Measurements from ENCODE around the gene RBBP5. TPM values are rescaled to one million over a fixed set of nuclear protein-coding genes. Genes with fewer than 3 reads are reported as not detected.

The RBBP5 gene
- total RNA-seq, 1 donor from 2014 or later, result 16.6 TPM

GRCh38 chr1:205124726-205125125 is 2.9 kb upstream of the RBBP5 start:
- Histone ChIP-seq H3K27me3 (no peaks in the 10 kb centered on the region), H3K9me3 (no peaks in the 10 kb centered on the region), H3K4me3 (no peak overlapping the region), H3K36me3 (no peaks in the 10 kb centered on the region), H3K4me1 (peaks cover 21% of the 10 kb centered on the region), H3K27ac (no peak overlapping the region)
- intact Hi-C loops (cut with DNase I), result no loop called here
- ATAC-seq, result no peak
- no peak for TF ChIP-seq CTCF (IDR thresholded peaks at IDR 0.05)
- no peak for DNase-seq

GRCh38 chr1:205122489-205122882 is 708 bp upstream of the RBBP5 start:
- peak overlapping the region; percentile 94 for H3K27ac ChIP-seq
- H3K4me3 ChIP-seq, result peak overlapping the region; percentile 86
- intact Hi-C loops (cut with DNase I), result no loop called here
- H3K27me3 ChIP-seq, result no peaks in the 10 kb centered on the region
- H3K9me3 ChIP-seq, result no peaks in the 10 kb centered on the region
- peaks cover 25% of the 10 kb centered on the region for H3K4me1 ChIP-seq
- no peak for TF ChIP-seq CTCF (IDR thresholded peaks at IDR 0.05)
- peaks cover 11% of the 10 kb centered on the region for H3K36me3 ChIP-seq
- DNase-seq (no peak), ATAC-seq (no peak)

GRCh38 chr1:205118752-205119151 is 3.0 kb downstream of the RBBP5 start:
- Histone ChIP-seq H3K36me3 (peaks cover 30% of the 10 kb centered on the region), H3K4me1 (peaks cover 25% of the 10 kb centered on the region), H3K27me3 (no peaks in the 10 kb centered on the region), H3K4me3 (no peak overlapping the region), H3K9me3 (no peaks in the 10 kb centered on the region), H3K27ac (no peak overlapping the region)
- ATAC-seq (no peak), DNase-seq (no peak)
- no peak for TF ChIP-seq CTCF (IDR thresholded peaks at IDR 0.05)
- intact Hi-C loops (cut with DNase I), result no loop called here

GRCh38 chr1:205111354-205111753 is 10.4 kb downstream of the RBBP5 start:
- H3K27me3 ChIP-seq, result no peaks in the 10 kb centered on the region
- peaks cover 83% of the 10 kb centered on the region for H3K36me3 ChIP-seq
- H3K9me3 ChIP-seq, result no peaks in the 10 kb centered on the region
- H3K27ac ChIP-seq, result no peak overlapping the region
- intact Hi-C loops (cut with DNase I), result no loop called here
- H3K4me1 ChIP-seq, result no peaks in the 10 kb centered on the region
- TF ChIP-seq CTCF (IDR thresholded peaks at IDR 0.05), result no peak
- no peak for ATAC-seq
- H3K4me3 ChIP-seq, result no peak overlapping the region
- no peak for DNase-seq

- H3K4me1 ChIP-seq, result no peaks in the 10 kb centered on the region
- no peak for ATAC-seq
- H3K27ac ChIP-seq, result no peak overlapping the region
- no peaks in the 10 kb centered on the region for H3K27me3 ChIP-seq
- H3K36me3 ChIP-seq, result peaks cover 92% of the 10 kb centered on the region
- no peaks in the 10 kb centered on the region for H3K9me3 ChIP-seq
- intact Hi-C loops (cut with DNase I), result no loop called here
- TF ChIP-seq CTCF (IDR thresholded peaks at IDR 0.05), result no peak
- H3K4me3 ChIP-seq, result no peak overlapping the region
- DNase-seq, result no peak
Measured at GRCh38 chr1:205109711-205110110, 12.1 kb downstream of the RBBP5 start.

- peaks cover 92% of the 10 kb centered on the region for H3K36me3 ChIP-seq
- H3K4me3 ChIP-seq, result no peak overlapping the region
- no peaks in the 10 kb centered on the region for H3K9me3 ChIP-seq
- H3K27ac ChIP-seq, result no peak overlapping the region
- intact Hi-C loops (cut with DNase I), result no loop called here
- no peak for TF ChIP-seq CTCF (IDR thresholded peaks at IDR 0.05)
- no peaks in the 10 kb centered on the region for H3K4me1 ChIP-seq
- DNase-seq (no peak), ATAC-seq (no peak)
- H3K27me3 ChIP-seq, result no peaks in the 10 kb centered on the region
Measured at GRCh38 chr1:205109269-205109668, 12.5 kb downstream of the RBBP5 start.

Measured in upper lobe of right lung (tissue), 1 donor.